Lower leg skin (tissue), 4 donors: Measurements from ENCODE around the gene SYT17. TPM values are rescaled to one million over a fixed set of nuclear protein-coding genes. Genes with fewer than 3 reads are reported as not detected.

Experiments used
- DNase-seq, 2 donors: peaks; one replicate each; pipeline ENCODE4 v3.0.0-alpha.2; 2019; ENCODE audit warnings: low spot score in 2 of 2
- H3K4me3 ChIP-seq: fragments of 200-600 bp; sonication (generic); 2 replicates; pipeline ENCODE4 v1.5.1; 2017; ENCODE audit warnings: mild to moderate bottlenecking, low read depth; ENCODE audit not compliant: poor library complexity, severe bottlenecking
- CTCF ChIP-seq, 3 donors: fragments of 450-650 bp; IDR thresholded peaks; one replicate each; pipeline ENCODE4 v1.5.1; 2016; ENCODE audit warnings: antibody characterized with exemption in 3 of 3, mild to moderate bottlenecking in 3 of 3, moderate library complexity in 2 of 3
- POLR2A ChIP-seq, 2 donors: fragments of 450-650 bp; IDR thresholded peaks; one replicate each; pipeline ENCODE4 v1.6.1; 2016 to 2017; ENCODE audit warnings: antibody characterized with exemption in 2 of 2, mild to moderate bottlenecking in 1 of 2, moderate library complexity in 1 of 2
- WGBS, 2 donors: methylation state at CpG; one replicate each; pipeline ENCODE4 v1.1.5; 2018; 5-methylcytosine and 5-hydroxymethylcytosine counted together
- intact Hi-C: fragments of 100-400 bp; cut with DNase I; formaldehyde crosslinking; loops from one replicate; pipeline ENCODE4 v1.15.0; 2023; ENCODE audit warnings: low total_unique reads
- total RNA-seq, 4 donors: library from RNA; depleted of rRNA; stranded (reverse); fragments of >200 nt; gene quantifications; one replicate each; pipeline ENCODE4 v1.1.0, GENCODE V29; 2016

SYT17 gene
- total RNA-seq, 4 donors from 2014 or later = 3.7 to 9.0 (median 4.8) TPM

DNA sequence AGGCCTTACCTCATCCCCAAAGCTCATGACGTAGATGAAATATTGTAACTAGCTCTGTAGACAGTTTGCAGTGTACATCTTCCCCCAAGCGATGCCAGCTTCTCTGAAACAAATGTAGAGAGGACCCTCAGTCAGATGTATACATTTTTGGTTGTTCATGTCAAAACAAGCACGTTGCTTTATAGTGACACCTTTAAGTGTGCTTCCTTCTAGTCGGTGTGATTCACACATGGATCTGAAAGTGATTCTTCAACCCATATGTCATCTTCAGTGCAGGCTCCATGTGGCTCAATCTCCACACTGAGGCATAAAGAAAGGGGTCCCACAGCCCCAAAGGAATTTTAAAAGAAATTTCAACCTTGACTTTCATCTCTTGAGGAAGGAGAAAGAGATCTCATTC lies 86.6 kb downstream of the SYT17 start:
- 60 to 66% methylated on average over 4 of the region's 4 CpGs for WGBS, 2 donors
- intact Hi-C loops = loop anchor here (5.0 kb wide), 1 partner anchor 828 kb away; no protein-coding TSS in a partner anchor
- H3K4me3 ChIP-seq = no peak overlapping the region
- TF ChIP-seq CTCF (IDR thresholded peaks at IDR 0.05) = no peak
- no peak for TF ChIP-seq POLR2A (IDR thresholded peaks at IDR 0.05)
- DNase-seq = no peak

DNA sequence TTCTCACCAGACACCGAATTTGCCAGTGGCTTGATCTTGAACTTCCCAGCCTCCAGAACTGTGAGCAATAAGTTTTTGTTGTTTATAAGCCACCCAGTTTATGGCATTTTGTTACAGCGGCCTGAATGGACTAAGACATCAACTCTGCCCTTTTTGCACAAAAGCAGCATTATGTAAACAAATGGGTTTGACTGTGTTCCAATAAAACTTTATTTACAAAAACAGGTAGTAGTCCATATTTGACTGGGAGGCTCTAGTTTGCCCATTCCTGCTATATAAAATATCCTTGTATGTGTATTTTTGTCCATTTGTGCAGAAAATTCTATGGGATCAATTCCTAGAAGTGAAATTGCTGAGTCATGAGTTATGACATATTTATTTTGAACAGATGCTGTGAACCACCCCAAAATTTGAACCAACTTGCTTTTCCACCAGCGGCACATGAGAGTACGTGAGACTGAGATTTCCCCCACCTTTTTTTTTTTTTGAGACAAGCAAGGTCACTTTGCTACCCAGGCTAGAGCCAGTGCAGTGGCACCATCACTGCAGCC lies 96.2 kb downstream of the SYT17 start:
- no peak overlapping the region for H3K4me3 ChIP-seq
- intact Hi-C loops = no loop called here
- TF ChIP-seq POLR2A (IDR thresholded peaks at IDR 0.05) = no peak
- no peak for TF ChIP-seq CTCF (IDR thresholded peaks at IDR 0.05)
- no peak for DNase-seq
- 84 to 85% methylated on average over 4 of the region's 4 CpGs for WGBS, 2 donors

DNA sequence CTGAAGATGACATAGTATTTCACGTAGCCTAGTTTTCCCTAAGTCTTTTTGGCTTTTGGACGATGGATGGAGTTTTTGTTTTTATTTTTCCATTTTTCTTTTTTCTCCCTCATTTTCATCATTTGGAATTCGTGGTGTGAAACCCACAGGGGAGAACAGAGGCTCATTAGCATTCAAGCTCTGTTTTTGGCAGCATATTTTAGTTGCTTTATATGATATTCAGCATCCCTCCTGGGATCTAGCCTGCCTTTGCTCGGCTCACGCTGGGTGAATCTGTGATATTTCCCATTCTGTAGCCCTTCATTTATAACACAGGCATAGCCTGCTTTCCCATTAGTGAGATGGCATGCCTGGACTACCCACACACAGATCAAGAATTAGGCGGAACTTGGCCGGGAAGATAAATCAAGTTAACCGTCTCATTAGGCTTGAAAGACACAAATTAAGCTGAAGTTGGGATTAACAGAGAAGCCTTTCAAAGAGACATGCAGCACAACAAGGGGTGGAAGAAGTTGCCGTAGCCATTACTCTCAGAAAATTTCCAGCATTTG lies 97.4 kb downstream of the SYT17 start:
- TF ChIP-seq POLR2A (IDR thresholded peaks at IDR 0.05) (no peak), CTCF (IDR thresholded peaks at IDR 0.05) (no peak)
- H3K4me3 ChIP-seq = no peak overlapping the region
- WGBS, 2 donors = 77 to 78% methylated on average over 9 of the region's 9 CpGs
- intact Hi-C loops = no loop called here
- DNase-seq = no peak

GRCh38 chr16:19266774-19267173 lies 98.7 kb downstream of the SYT17 start:
- intact Hi-C loops = no loop called here
- no peak overlapping the region for H3K4me3 ChIP-seq
- DNase-seq = no peak
- 87 to 89% methylated on average over 11 of the region's 11 CpGs for WGBS, 2 donors
- TF ChIP-seq CTCF (IDR thresholded peaks at IDR 0.05) (no peak), POLR2A (IDR thresholded peaks at IDR 0.05) (no peak)

DNA sequence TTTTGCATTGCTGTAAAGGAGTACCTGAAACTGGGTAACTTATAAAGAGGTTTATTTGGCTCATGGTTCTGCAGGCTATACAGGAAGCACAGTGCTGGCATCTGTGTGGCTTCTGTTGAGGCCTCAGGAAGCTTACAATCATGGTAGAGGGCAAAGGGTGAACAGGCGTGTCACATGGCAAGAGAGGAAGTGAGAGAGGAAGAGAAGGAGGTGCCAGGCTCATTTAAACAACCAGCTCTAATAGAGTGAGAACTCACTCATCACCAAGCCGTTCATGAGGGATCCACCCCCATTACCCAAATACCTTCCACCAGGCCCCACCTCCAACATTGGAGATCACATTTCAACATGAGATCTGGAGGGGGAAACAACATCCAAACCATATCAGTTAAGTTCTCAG lies 101.1 kb downstream of the SYT17 start:
- no peak for DNase-seq
- WGBS, 2 donors = 77 to 82% methylated on average over 2 of the region's 2 CpGs
- TF ChIP-seq POLR2A (IDR thresholded peaks at IDR 0.05) (no peak), CTCF (IDR thresholded peaks at IDR 0.05) (no peak)
- intact Hi-C loops = no loop called here
- no peak overlapping the region for H3K4me3 ChIP-seq
